COR-L47 (cell line): Measurements from ENCODE around the gene CTTN.

Experiments
- DNase-seq: peaks from one replicate; lab custom pipeline; 2025; lab: John Stamatoyannopoulos, UW

The CTTN gene

GRCh38 chr11:70397983-70398833, at the start of gene CTTN:
CTTN (plus strand) TSS chr11:70398529; CDS start chr11:70407298, 8,769 bp downstream.
- DNase-seq = peak; percentile 90

GRCh38 chr11:70348608-70349007, 49.7 kb upstream of the CTTN start:
- no peak for DNase-seq

- no peak for DNase-seq
Observed at GRCh38 chr11:70351646-70352045, 46.7 kb upstream of the CTTN start.

GRCh38 chr11:70352100-70352499, 46.2 kb upstream of the CTTN start:
- DNase-seq = no peak

- no peak for DNase-seq
Observed at GRCh38 chr11:70352601-70353000, 45.7 kb upstream of the CTTN start.

GRCh38 chr11:70353329-70353728, 45.0 kb upstream of the CTTN start:
- no peak for DNase-seq

GRCh38 chr11:70353900-70354568, 44.3 kb upstream of the CTTN start:
- no peak for DNase-seq

- DNase-seq = no peak
Observed at GRCh38 chr11:70354629-70355028, 43.7 kb upstream of the CTTN start.

- no peak for DNase-seq
Observed at GRCh38 chr11:70358753-70359152, 39.6 kb upstream of the CTTN start.

GRCh38 chr11:70359451-70360205, 38.7 kb upstream of the CTTN start:
- DNase-seq = no peak

- peak; percentile 3 for DNase-seq
Observed at GRCh38 chr11:70360211-70360610, 38.1 kb upstream of the CTTN start.

GRCh38 chr11:70364178-70364577, 34.2 kb upstream of the CTTN start:
- no peak for DNase-seq

- DNase-seq = no peak
Observed at GRCh38 chr11:70364745-70365543, 33.4 kb upstream of the CTTN start.

- DNase-seq = no peak
Observed at GRCh38 chr11:70365544-70365927, 32.8 kb upstream of the CTTN start.

GRCh38 chr11:70367071-70367470, 31.3 kb upstream of the CTTN start:
- DNase-seq = no peak

- DNase-seq = no peak
Observed at GRCh38 chr11:70368961-70369360, 29.4 kb upstream of the CTTN start.

GRCh38 chr11:70371241-70371640, 27.1 kb upstream of the CTTN start:
- DNase-seq = no peak

GRCh38 chr11:70372076-70372475, 26.3 kb upstream of the CTTN start:
- DNase-seq = no peak

- no peak for DNase-seq
Observed at GRCh38 chr11:70376621-70377020, 21.7 kb upstream of the CTTN start.

GRCh38 chr11:70377645-70378044, 20.7 kb upstream of the CTTN start:
- DNase-seq = no peak

- no peak for DNase-seq
Observed at GRCh38 chr11:70378506-70379134, 19.7 kb upstream of the CTTN start.
